GM10266 (cell line): Measurements from ENCODE around the gene C6orf89.

Experiments
- DNase-seq: peaks from one replicate; pipeline ENCODE4 v3.0.0; 2012; ENCODE audit errors: extremely low spot score
- TF ChIP-seq, protein P1 (sequence below): IDR thresholded peaks from 2 replicates; pipeline ENCODE4 v1.5.1; 2012; ENCODE audit warnings: mild to moderate bottlenecking, low read depth; ENCODE audit not compliant: control insufficient read depth, insufficient read depth; ENCODE audit errors: missing control alignments

Gene C6orf89

DNA sequence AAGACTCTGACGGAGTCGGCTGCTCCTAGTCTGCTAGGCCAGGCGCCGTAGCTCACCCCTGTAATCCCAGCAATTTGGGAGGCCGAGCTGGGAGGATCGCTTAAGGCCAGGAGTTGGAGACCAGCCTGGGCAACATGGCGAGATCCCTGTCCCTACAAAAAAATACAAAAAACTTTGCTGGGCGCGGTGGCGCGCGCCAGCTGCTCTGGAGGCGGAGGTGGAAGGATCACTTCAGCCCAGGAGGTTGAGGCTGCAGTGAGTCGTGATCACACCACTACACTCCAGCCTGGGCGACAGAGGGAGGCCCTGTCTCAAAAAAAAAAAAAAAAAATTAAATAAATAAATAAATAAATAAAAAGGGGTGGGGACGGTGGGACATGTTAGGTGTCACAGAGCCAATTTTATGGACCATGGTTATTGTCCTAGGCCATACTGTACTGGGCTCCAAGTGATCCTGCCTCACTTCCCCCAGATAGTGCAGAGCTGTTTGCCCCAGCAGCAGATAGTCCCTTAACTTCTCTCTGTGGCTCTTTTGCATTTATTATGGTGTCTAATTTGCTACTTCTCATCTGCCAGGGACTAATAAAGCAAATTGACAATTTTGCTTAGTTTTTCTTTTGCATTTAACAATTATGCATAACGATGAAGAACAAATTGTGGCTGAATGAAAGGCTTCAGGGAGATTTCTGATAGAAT lies 74.0 kb downstream of the C6orf89 start:
- TF ChIP-seq, protein P1, sequence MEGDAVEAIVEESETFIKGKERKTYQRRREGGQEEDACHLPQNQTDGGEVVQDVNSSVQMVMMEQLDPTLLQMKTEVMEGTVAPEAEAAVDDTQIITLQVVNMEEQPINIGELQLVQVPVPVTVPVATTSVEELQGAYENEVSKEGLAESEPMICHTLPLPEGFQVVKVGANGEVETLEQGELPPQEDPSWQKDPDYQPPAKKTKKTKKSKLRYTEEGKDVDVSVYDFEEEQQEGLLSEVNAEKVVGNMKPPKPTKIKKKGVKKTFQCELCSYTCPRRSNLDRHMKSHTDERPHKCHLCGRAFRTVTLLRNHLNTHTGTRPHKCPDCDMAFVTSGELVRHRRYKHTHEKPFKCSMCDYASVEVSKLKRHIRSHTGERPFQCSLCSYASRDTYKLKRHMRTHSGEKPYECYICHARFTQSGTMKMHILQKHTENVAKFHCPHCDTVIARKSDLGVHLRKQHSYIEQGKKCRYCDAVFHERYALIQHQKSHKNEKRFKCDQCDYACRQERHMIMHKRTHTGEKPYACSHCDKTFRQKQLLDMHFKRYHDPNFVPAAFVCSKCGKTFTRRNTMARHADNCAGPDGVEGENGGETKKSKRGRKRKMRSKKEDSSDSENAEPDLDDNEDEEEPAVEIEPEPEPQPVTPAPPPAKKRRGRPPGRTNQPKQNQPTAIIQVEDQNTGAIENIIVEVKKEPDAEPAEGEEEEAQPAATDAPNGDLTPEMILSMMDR: no peak
- no peak for DNase-seq

DNA sequence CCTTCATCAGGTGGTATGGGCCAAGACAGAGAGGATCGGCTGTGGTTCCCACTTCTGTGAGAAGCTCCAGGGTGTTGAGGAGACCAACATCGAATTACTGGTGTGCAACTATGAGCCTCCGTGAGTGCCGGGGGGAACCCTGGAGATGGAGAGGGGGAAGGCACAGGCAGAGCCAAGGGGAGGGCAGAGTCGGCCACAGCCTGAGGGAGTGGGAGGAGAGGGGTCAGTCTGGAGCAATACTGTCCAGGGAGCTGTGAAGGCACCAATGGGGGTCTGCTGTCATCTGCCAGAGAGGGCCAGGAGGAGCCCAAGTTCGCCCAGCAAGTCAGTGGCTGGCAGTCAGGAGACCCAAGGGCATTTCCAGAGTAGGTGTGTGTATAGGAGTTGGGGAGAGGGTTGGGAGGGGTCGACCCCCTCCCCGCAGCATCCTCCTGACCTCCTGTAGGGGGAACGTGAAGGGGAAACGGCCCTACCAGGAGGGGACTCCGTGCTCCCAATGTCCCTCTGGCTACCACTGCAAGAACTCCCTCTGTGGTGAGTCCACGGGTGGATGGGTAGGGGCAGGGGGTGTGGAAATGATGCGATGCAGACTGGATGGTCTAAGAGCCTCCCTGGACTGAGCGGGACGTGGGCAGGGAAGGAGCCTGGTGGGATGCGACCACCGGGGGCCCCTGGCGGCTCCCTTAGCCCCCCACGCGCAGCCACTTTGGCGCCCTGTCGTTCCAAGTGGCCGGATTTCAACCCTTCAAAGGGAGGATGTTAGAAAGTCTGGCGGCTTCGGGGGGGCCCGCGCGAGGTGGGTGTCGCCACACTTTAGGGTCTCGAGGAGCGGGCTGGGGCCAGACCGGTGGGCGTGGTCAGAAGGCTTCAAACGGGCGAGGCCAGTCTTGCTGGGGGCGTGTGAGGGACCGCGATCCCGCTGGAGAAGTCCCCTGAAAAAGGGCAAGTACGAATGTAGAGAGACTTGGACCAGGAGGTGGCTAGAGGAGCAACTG lies 76.0 kb downstream of the C6orf89 start:
- no peak for DNase-seq
- TF ChIP-seq, protein P1: no peak

DNA sequence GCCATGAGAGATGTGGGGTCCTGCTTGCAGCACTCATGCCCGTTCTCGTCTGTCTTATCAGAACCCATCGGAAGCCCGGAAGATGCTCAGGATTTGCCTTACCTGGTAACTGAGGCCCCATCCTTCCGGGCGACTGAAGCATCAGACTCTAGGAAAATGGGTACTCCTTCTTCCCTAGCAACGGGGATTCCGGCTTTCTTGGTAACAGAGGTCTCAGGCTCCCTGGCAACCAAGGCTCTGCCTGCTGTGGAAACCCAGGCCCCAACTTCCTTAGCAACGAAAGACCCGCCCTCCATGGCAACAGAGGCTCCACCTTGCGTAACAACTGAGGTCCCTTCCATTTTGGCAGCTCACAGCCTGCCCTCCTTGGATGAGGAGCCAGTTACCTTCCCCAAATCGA lies 77.1 kb downstream of the C6orf89 start:
- TF ChIP-seq, protein P1: no peak
- DNase-seq: peak; percentile 85

DNA sequence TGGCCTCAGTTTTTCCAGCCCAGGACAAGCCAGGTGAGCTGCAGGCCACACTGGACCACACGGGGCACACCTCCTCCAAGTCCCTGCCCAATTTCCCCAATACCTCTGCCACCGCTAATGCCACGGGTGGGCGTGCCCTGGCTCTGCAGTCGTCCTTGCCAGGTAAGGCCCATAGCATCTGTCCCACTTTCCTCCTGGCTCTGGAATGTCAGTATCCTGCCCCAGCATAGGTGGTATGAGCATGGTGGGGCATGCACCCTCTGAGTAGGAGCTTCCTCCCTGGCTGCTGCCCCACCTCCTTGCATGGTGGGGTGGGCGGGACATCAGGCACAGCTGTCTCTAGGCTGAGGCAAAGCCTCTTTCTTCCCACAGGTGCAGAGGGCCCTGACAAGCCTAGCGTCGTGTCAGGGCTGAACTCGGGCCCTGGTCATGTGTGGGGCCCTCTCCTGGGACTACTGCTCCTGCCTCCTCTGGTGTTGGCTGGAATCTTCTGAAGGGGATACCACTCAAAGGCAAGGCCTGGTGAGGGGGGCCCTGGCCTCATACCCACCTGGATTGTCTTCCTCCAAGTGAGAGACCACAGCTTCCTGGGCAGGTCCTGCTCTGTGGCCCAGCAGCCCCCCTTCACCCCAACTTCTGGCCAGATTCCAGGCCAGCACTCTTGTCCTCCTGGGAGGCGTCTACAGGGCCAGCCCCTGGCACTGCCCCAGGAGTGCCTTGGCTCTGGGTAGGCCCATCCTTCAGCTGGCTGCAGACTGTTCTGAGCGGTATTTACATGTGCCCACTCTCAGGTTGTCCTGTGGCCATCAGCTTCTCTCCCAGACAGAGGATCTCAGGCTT lies 77.9 kb downstream of the C6orf89 start:
- no peak for DNase-seq
- TF ChIP-seq, protein P1: no peak

DNA sequence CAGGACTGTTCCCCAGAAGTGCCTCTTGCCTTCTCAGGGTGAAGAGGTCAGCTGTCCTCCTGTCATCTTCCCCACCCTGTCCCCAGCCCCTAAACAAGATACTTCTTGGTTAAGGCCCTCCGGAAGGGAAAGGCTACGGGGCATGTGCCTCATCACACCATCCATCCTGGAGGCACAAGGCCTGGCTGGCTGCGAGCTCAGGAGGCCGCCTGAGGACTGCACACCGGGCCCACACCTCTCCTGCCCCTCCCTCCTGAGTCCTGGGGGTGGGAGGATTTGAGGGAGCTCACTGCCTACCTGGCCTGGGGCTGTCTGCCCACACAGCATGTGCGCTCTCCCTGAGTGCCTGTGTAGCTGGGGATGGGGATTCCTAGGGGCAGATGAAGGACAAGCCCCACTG lies 78.6 kb downstream of the C6orf89 start:
- TF ChIP-seq, protein P1: no peak

DNA sequence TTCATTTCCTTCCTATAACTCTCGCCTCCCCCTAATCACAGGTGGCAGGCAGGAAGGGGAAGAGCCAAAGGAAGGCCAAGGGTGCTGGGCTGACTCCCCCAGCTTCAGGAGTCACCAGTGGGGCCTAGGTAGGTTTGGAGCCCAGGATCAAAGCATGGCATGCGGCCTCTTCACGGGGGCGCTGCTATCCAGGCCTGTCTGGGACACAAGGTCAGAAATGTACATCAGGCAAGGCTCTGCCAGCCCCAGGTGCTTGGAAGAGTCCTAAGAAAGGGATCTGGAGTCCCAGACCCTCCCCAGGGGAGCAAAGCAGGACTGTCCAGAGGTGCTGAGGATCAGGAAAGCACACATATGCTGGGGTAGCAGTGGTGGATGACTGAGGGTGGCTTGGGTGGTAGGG lies 79.2 kb downstream of the C6orf89 start:
- DNase-seq: no peak
- TF ChIP-seq, protein P1: no peak

More for the DNA sequence above, 78.6 kb downstream of the C6orf89 start:
- no peak for DNase-seq
